Inflammatory macrophage treated with lipopolysaccharide for 4 hours (primary cell): Measurements from ENCODE around the gene FRMD1.

Experiments
- DNase-seq: peaks from one replicate; pipeline ENCODE4 v3.0.0-alpha.2; 2020

Gene FRMD1

DNA sequence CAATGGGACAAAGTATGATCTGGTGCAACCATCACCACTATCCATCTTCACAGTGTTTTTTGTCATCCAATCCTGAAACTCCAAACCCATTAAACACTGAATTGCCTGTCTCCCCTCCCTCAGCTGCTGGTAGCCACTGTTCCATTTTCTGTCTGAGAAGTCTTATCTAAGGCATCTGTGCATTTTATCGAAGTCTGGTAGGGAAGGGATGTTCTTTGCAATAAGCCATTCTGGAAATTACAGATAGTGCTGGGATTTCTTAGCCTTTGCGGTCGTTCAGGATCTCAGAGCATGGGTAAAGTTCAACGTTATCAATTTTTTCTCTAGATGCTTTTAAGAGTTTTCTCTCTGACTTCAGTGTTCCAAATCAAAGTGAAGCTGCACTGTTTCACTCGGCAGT lies 57.4 kb downstream of the FRMD1 start:
- no peak for DNase-seq

DNA sequence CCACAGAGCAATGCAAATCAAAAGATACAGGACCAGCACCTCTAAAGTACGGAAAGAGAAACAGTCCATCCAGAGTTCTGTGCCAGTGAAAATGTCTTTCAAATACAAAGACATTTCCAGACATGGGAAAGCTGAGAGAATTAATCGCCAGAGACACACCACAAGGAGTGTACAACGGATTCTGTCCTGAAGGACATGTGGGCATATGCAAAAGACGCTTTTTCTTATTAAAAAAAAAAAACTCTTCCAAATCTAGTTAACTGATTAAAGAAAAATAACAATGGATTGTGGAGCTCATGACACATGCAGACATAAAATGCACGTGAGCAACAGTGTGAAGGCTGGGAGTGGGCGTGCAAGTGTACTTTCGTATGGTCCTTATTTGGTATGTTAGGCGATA lies 58.8 kb downstream of the FRMD1 start:
- no peak for DNase-seq

DNA sequence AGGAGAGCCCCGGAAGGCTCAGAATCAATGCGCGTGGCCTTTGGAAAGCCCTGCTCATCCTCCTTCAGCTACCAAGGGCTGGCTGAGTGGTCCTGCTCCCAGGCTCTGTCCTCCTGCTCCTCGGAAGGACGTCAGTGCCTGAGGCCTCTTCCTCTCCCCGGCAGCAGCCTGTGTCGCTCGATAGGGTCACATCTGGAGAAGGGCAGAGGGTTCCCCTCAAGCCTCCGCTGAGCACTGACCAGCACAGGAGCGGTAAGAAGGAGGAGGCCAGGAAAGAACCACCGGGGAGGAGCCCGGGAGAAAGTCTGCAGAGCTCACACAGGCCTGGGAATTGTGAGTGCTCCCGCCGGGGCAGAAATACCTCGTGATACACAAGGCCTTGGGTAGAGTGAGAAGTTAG lies 60.3 kb downstream of the FRMD1 start:
- no peak for DNase-seq

DNA sequence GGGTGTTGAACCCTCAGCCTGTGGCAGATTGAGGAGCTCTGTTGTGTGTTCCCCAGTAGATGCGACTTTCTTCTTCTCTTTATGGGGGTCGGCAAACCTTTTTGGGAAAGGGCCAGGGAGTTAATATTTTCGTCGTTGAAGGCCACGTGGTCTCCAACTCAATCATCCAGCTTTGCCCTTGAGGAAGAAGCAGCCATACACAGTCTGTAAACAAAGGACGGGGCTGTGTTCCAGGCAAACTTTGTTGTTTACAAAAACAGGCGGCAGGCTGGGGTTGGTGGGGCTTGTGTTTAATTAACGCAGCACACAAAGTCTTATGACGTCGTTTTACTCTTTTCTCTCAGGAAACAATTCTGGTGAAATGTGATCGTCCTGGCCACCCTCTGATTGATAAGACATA lies 61.4 kb downstream of the FRMD1 start:
- DNase-seq: no peak

DNA sequence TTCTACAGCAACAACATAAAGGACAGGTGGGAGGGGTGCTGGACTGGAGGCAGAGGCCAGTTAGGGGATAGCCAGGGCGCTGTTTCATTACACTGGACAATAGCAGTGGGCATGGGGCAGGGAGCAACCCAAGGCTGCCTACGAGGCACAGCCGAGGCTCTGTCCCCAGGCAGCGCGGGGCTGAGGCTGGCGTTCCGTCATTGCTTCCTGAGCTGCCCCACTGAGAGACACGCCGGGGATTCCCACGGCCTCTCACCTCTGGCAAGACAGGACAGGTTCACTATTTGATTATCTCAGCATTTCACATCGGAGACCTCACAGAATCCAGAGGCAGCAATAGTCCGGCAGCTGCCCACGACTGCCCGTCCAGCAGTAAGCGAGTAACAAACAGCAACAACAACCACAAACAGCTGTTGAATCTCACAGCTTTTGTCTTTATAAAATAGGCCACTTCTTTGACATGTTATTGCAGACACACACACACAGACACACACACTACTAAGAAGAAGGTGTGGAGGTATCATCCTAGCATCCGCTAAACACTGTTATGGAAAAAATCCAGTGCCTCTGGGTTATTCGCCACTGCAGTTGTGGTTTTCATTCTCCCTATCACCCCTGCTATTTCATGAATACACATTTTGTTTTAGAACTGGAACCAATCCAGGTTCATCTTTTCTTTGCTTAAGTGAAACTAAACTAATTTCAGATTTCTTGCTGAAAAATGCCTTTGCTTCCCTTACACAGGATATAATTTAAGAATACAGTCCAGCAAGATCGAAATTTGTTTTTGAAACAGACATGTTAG lies 62.1 kb downstream of the FRMD1 start:
- no peak for DNase-seq

DNA sequence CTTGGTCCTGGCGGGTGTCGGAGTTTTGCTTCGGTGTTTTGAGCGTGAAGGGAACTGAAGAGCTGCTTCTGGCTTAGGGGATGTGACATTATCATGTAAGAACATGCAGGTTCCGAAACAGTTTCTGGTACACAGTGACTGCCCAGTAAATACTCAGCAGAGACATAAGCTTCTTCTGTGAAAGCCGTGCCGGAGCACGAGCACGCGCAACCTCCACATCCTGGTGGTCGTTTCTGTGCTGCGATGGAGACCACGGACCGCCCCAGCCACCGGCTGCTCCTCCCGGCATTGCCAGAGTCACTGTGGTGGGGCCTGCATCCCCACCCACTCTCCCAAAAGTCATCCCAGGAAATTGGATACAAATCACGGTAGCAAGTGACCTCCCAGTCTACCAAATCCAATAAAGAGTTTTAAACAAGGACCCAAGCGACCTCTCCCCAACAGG lies 62.8 kb downstream of the FRMD1 start:
- no peak for DNase-seq

DNA sequence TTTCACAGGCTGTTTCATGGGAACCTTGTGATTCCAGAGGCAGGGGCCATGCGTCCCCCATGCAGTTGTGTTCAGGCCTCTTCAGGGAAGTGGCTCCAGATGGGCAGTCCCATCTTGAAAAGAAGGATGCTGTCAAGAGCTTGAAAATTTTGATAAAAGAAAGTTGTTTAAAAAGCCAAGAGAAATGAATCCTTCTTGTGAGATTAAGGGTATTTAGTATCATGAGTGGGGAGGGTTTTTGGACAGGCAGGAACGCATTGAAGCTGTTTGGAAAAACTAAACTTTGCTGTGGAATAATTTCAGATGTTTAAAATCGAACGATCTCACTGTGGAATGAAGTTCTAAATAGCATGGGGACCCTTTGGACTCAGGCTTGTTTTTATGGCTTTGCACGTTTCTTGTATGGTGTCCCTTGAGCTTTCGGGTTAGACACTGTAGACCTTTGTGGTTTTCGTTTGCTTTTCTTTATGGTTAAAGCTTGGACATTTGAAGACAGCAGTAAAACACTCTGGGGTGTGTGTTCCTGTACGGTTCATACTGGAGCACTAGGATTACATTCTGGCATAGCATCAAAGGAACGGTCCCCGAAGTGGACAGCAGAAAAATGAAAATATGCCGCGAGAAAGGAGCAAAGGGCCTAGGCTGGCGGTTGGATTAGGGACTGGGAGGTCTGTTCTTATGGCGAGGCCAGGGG lies 63.4 kb downstream of the FRMD1 start:
- DNase-seq: no peak

DNA sequence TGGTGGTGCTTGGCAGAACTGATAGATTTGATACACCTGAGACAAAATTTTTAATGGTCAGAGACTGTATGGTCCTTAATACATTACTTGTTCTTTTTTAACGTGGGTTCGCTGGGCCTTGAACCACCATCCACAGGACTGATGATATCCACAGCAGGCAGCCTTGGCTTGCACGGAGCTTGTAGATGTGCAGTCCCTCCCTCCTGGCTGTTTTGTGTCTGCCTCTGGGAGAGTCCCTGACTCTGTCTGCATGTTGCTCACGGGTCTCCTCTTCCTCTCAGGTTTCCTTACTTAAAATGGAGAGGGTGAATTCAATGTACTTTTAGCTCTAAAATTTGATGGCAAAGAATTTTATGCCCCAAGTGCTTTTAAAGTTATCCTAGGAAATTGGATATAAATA lies 64.0 kb downstream of the FRMD1 start:
- no peak for DNase-seq

DNA sequence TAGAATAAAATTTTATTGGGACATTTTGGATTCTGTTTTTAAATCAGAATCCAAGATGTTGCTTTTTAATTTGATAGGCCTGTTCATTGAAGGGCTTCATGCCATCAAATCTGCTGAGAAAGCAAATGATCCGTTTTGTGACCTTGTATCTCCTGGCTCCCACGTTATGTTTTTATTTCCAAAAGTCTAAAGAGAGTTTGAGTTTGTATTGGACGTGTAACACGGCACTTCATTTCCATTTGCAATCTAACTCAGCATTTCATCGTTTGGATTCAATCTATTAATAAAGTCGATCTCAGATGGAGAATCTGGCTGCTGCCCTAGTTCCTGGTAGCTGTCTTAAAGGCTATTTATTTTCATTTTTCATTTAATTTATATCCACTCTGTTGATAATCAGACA lies 64.6 kb downstream of the FRMD1 start:
- DNase-seq: no peak

DNA sequence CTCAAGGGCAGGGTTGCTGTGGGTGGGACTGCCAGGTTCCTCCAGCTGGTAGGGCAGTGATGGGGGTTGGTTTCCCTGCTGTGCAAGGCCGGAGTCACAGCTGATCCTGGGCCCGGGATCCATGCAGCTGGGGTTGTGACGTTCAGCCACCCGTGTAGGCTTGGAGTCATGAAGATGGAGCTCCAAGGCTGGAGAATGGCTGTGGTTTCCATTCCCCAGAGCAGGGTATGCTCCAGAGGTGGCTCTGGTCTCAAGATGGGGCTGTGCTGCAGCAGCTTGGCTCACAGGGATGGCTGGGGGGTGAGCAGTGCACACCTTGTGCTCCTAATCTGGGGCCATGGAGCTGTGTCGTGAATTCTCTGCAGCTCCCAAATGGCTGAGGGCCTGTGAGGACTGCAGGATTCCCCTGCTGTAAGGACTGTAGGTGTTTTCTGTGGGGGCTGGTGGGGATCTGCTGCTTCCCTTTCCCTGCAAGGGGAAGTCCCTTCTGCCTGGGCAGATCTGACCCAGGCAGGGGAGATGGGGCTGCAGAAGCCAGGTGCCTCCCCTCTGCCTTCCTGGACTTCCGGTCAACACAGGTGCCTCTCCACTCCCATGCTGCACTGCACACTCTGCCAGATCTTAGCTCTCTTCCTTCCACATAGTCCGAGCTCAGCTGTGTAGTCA lies 65.6 kb downstream of the FRMD1 start:
- no peak for DNase-seq

DNA sequence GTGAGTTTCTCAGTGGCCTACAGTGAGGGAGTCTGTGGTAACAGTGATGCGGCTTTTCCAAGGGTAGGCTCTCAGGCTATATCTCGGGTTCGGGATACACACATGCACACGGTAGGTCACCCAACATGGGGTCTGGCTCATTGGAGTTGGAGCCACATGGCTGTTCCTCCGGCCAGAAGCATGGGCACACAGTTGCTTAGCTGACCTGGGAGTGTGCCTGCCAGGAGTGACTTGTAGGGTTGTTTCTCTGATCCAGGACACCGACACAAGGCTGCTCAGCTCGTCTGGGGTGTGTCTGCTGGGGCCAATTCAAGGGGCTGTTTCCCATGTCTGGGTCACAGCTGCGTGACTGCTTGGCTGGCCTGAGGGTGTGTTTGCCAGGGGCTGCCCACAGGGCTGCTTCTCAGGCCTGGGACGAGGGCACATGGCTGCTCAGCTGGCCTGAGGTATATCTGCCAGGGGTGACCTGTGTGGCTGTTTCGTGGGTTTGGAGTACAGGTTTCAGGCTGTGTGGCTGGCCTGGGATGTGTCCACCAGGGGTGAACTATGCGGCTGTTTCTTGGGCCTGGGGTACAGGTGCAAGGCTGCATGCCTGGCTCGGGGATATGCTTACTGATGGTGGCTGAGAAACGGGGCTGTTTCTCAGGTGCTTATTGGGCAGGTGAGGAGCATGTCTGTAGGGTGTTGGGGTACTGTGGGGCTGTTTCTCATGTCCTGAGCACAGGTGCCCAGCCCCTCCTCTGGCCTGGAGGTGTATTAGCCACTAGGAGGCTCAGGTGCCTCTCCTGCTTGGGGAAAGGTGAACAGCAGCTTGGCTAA lies 66.4 kb downstream of the FRMD1 start:
- no peak for DNase-seq

DNA sequence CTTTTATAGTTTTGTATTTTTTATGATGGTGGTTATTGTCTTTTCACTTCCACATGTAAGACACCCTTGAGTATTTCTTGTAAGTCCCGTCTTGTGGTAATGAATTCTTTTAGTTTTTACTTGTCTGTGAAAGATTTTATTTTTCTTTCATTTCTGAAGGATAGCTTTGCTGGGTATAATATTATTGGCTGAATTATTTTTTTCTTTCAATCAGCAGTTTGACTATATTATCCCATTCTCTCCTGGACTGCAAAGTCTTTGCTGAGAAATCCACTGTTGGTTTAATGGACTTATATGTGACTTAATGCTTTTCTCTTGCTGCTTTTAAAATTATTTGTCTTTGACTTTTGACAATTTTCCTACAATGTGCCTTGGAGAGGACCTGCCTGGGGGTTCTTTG lies 67.7 kb downstream of the FRMD1 start:
- no peak for DNase-seq

DNA sequence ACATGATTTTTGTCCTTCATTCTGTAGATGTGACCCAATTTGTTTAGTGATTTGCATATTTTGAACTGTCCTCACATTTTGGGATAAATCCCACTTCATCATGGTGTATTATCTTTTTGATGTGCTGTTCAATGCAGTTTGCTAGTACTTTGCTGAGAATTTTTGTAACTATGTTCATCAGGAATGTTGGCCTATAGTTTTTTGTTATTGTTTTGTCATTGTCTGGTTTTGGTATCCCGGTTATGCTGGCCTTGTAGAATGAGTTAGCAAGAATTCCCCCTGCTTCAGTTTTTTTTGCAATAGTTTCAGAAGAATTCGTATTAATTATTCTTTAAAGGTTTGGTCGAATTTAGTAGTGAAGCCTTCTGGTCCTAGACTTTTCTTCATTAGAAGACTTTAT lies 69.7 kb downstream of the FRMD1 start:
- DNase-seq: no peak

DNA sequence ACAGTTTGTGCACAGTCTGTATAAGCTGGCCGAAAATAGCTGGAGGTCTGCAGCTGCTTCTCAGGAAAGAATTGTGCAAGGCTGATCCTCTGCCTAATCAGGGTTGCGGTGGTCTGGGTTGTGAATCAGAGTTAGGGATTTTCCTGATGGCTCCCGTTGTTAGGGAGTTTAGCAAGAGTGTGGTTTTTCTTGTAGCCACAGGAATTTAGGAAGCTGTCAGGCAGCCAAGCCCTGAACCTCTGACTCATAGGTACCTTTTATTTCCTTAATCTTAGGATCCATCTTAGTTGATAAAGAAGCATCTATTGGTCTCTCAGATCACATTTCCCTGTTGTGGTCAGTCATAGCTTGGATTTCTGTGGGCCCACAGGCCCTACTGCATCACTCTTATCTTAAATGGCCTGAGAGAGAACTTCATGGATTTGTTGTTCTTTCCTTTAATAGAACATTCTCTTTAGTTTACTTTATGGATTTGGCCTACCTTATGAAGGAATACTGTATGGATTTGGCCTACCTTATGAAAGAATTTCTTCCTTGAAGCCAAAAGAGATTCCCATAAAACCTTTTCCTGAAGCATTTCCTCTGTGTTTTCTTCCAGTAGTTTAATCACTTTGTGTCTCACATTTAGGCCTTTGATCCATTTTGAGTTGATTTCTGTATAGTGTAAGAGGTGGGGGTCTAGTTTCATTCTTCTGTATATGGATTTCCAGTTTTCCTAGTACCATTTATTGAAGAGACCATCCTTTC lies 71.2 kb downstream of the FRMD1 start:
- peak; percentile 80 for DNase-seq

DNA sequence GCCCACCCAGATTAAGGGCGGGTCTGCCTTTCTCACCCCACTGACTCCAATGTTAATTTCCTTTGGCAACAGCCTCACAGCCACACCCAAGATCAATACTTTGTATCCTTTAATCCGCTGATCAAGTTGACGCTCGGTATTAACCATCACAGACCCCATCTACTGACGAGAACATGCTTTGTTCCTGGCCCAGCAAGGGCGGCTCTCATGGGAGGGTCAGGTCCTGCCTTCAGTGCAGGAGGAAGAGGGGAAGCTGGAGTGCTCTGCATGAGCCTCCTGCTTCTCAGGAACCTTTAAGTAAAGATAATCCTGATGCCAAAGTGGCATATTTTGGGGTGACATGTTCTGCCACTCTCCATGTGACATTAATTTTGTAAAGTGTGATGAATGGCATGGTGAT lies 73.2 kb downstream of the FRMD1 start:
- no peak for DNase-seq

DNA sequence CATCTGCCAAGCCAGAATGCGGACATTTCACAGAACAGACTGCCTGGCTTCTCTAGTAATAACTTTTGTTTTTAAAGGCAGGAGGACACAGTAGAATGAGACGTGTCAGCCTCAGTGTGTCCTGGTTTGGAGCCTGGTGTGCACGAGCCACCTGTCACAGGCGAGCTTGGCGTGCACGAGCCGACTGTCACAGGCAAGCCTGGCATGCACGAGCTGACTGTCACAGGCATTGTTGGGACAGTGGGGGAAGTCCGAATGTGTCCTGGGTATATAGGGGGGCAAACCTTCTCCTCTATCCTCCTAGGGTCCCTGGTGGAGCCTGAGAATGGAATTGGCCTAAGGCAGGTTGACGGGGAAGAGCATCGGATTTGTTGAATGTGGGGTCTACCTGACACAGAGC lies 74.1 kb downstream of the FRMD1 start:
- no peak for DNase-seq

DNA sequence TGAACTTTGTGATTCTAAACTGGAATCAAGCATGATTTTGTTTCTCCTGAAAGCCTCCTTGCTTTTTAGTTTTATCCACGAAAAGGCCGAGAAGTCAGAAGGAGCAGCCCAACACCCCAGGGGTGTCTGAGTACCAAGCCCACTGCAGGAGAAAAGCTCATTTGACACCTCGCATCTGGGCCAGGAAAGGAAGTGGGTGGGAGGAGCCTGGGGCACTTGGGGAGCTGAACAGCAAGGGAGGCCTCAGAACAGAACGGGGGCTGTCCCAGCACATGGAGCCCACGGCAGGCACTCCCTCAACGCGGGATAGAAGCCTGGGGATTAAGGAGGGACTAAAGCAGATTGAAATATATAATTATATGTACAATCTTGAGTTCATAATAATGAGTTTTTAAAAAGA lies 75.0 kb downstream of the FRMD1 start:
- no peak for DNase-seq
